ENCODE measurements around the gene C9orf43. TPM values are rescaled to one million over a fixed set of nuclear protein-coding genes. Genes with fewer than 3 reads are reported as not detected.

The C9orf43 gene
- total RNA-seq, 4 donors from 2014 or later, result 0.59 to 1.3 TPM; not detected in 2

GRCh38 chr9:113471566-113471965, 61.0 kb downstream of the C9orf43 start:
- no peak for TF ChIP-seq CTCF (IDR thresholded peaks at IDR 0.05)
- Histone ChIP-seq H3K27ac (no peak overlapping the region), H3K4me3 (no peak overlapping the region), H3K36me3 (no peaks in the 10 kb centered on the region), H3K9me3 (peaks cover 0 to 4% (median 0%) of the 10 kb centered on the region in 4 donors), H3K4me1 (no peaks in the 10 kb centered on the region), H3K27me3 (no peaks in the 10 kb centered on the region)
- 72 to 73% methylated on average over 6 of the region's 6 CpGs for WGBS, 2 donors
- no peak for DNase-seq (ENCODE audit: low spot score in 2 of 2)

GRCh38 chr9:113472199-113472598, 61.7 kb downstream of the C9orf43 start:
- WGBS, 2 donors, result 95 to 96% methylated on average over 5 of the region's 5 CpGs

GRCh38 chr9:113474360-113475028, 63.9 kb downstream of the C9orf43 start:
- TF ChIP-seq POLR2A (IDR thresholded peaks at IDR 0.05), result no peak
- TF ChIP-seq EP300 (IDR thresholded peaks at IDR 0.05), result no peak
- no peak for TF ChIP-seq CTCF (IDR thresholded peaks at IDR 0.05)
- 85 to 86% methylated on average over 8 of the region's 8 CpGs for WGBS, 2 donors
- H3K4me1 ChIP-seq, result no peaks in the 10 kb centered on the region

More at GRCh38 chr9:113472199-113472598, 61.7 kb downstream of the C9orf43 start:
- no peak for DNase-seq (ENCODE audit: low spot score in 2 of 2)
- H3K9me3 ChIP-seq, result peaks cover 0 to 4% (median 0%) of the 10 kb centered on the region in 4 donors
- no peaks in the 10 kb centered on the region for H3K27me3 ChIP-seq
- H3K4me1 ChIP-seq, result no peaks in the 10 kb centered on the region
- no peaks in the 10 kb centered on the region for H3K36me3 ChIP-seq
- H3K4me3 ChIP-seq, result no peak overlapping the region
- H3K27ac ChIP-seq, result no peak overlapping the region
- TF ChIP-seq EP300 (IDR thresholded peaks at IDR 0.05), result no peak
- no peak for TF ChIP-seq CTCF (IDR thresholded peaks at IDR 0.05)

GRCh38 chr9:113475031-113475430, 64.5 kb downstream of the C9orf43 start:
- Histone ChIP-seq H3K4me1 (no peaks in the 10 kb centered on the region), H3K9me3 (no peaks in the 10 kb centered on the region), H3K27ac (no peak overlapping the region), H3K36me3 (no peaks in the 10 kb centered on the region), H3K27me3 (no peaks in the 10 kb centered on the region), H3K4me3 (no peak overlapping the region)
- no peak for TF ChIP-seq POLR2A (IDR thresholded peaks at IDR 0.05)
- TF ChIP-seq CTCF (IDR thresholded peaks at IDR 0.05), result no peak
- no peak for TF ChIP-seq EP300 (IDR thresholded peaks at IDR 0.05)
- 88 to 93% methylated on average over 2 of the region's 2 CpGs for WGBS, 2 donors
- DNase-seq (ENCODE audit: low spot score in 2 of 2), result no peak

More at GRCh38 chr9:113474360-113475028, 63.9 kb downstream of the C9orf43 start:
- Histone ChIP-seq H3K27ac (no peak overlapping the region), H3K9me3 (no peaks in the 10 kb centered on the region), H3K4me3 (no peak overlapping the region), H3K27me3 (no peaks in the 10 kb centered on the region), H3K36me3 (no peaks in the 10 kb centered on the region)
- DNase-seq (ENCODE audit: low spot score in 2 of 2), result no peak

GRCh38 chr9:113475992-113476391, 65.4 kb downstream of the C9orf43 start:
- no peak for DNase-seq (ENCODE audit: low spot score in 2 of 2)
- TF ChIP-seq POLR2A (IDR thresholded peaks at IDR 0.05) (no peak), CTCF (IDR thresholded peaks at IDR 0.05) (no peak), EP300 (IDR thresholded peaks at IDR 0.05) (no peak)
- H3K4me1 ChIP-seq, result no peaks in the 10 kb centered on the region
- no peaks in the 10 kb centered on the region for H3K36me3 ChIP-seq
- no peak overlapping the region for H3K27ac ChIP-seq
- no peaks in the 10 kb centered on the region for H3K9me3 ChIP-seq
- no peak overlapping the region for H3K4me3 ChIP-seq
- 98 to 100% methylated on average over 4 of the region's 4 CpGs for WGBS, 2 donors
- no peaks in the 10 kb centered on the region for H3K27me3 ChIP-seq

Data from tibial nerve (tissue), 4 donors.